ENCODE data around the gene DNAH17.

GRCh38 chr17:78611607-78612006 lies 34.4 kb upstream of the DNAH17 start:
- TF ChIP-seq CTCF (IDR thresholded peaks at IDR 0.05) (no peak), POLR2A (IDR thresholded peaks at IDR 0.05) (no peak)
